Hippocampal formation (tissue), 2 donors: ENCODE results near the gene PPP1R1B.

ENCODE experiments used
- DNase-seq, 2 donors: peaks; one replicate each; lab custom pipeline; 2025; lab: John Stamatoyannopoulos, UW

The PPP1R1B gene

DNA sequence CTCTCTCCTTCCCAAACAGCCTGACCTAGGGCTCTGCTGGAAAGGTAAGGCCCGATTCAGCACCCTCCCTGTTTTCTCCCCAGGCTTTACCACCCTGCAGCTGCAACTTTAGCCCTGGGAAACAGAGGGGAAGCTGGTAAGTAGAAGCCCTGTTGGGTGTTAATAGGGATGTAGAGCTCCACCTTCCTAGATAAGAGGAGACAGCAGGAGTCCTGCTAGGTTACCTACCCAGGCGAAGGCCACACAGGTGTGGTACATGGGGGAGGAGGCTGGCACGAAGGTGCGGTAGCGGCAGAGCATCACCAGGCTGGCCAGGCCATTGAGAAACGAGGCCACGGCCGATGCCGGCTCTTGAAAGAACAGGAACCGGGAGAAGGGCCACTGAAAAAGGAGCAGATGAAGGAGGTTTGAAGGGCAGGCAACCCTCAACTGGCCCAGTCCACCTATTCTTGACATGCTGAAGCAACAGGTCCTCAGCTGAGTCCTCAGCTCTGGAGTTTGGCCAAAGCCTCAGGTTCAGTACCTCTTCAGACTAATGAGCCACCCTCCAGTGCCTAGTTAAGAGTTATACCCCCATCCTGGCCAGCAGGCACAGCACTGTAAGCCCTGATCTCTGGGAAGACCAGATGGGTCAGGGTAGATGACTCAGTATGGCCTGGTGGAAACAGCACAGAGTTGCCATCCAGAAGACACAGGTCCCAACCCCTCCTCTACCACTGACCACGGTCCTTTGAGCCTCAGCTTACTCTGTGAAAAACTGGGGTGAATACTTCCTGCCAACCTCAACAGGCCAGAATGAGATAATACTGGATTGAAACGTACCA lies 57.8 kb downstream of the PPP1R1B start:
- DNase-seq, result no peak
